Osteoblast (primary cell): ENCODE results near the gene OTOG. TPM values are rescaled to one million over a fixed set of nuclear protein-coding genes. Genes with fewer than 3 reads are reported as not detected.

Source experiments
- DNase-seq: peaks from one replicate; pipeline ENCODE4 v3.0.0; 2011; ENCODE audit warnings: low spot score, mixed read lengths; ENCODE audit not compliant: insufficient read length; ENCODE audit errors: missing footprints
- H2AFZ ChIP-seq: 2 replicates; pipeline ENCODE4 v1.6.0; 2011; ENCODE audit warnings: mild to moderate bottlenecking, low read length
- H3K27ac ChIP-seq: 2 replicates; pipeline ENCODE4 v1.5.1; 2011; ENCODE audit warnings: mild to moderate bottlenecking, low read depth, low read length, moderate library complexity
- H3K27me3 ChIP-seq: 2 replicates; pipeline ENCODE4 v1.6.0; 2012; ENCODE audit warnings: mild to moderate bottlenecking, control low read depth, inconsistent platforms, low read length, moderate library complexity; ENCODE audit not compliant: insufficient read depth
- H3K36me3 ChIP-seq: 2 replicates; pipeline ENCODE4 v1.5.1; 2011; ENCODE audit warnings: mild to moderate bottlenecking, low read length, control low read depth, moderate library complexity; ENCODE audit not compliant: insufficient read depth
- H3K4me1 ChIP-seq: 2 replicates; pipeline ENCODE4 v1.5.1; 2011; ENCODE audit warnings: mild to moderate bottlenecking, low read length, control low read depth, moderate library complexity; ENCODE audit not compliant: insufficient read depth
- H3K4me2 ChIP-seq: 2 replicates; pipeline ENCODE4 v1.6.0; 2011; ENCODE audit warnings: mild to moderate bottlenecking, low read length; ENCODE audit not compliant: insufficient read depth
- H3K4me3 ChIP-seq: fragments of 200-600 bp; sonication (generic); 3 replicates; pipeline ENCODE4 v1.5.1; 2012; ENCODE audit warnings: mild to moderate bottlenecking, low read length, inconsistent platforms; ENCODE audit not compliant: insufficient read depth
- H3K79me2 ChIP-seq: 2 replicates; pipeline ENCODE4 v1.6.0; 2012; ENCODE audit warnings: mild to moderate bottlenecking, low read length, control low read depth, inconsistent platforms; ENCODE audit not compliant: insufficient read depth
- H3K9me3 ChIP-seq: 2 replicates; pipeline ENCODE4 v1.5.1; 2011; ENCODE audit warnings: low read depth, low read length, control low read depth
- H4K20me1 ChIP-seq: 2 replicates; pipeline ENCODE4 v1.6.0; 2012; ENCODE audit warnings: mild to moderate bottlenecking, low read length, control low read depth; ENCODE audit not compliant: insufficient read depth
- total RNA-seq: library from RNA; depleted of rRNA; stranded (reverse); fragments of >200 nt; gene quantifications from 2 replicates; pipeline ENCODE4 v1.2.3, GENCODE V29; 2012
- TF ChIP-seq, protein P1 (sequence below): IDR thresholded peaks from 2 replicates; pipeline ENCODE4 v1.5.1; 2011; ENCODE audit warnings: mild to moderate bottlenecking, low read depth, low read length, moderate library complexity; ENCODE audit errors: extremely low read depth

The OTOG gene
- total RNA-seq, 1 donor, result not detected

DNA sequence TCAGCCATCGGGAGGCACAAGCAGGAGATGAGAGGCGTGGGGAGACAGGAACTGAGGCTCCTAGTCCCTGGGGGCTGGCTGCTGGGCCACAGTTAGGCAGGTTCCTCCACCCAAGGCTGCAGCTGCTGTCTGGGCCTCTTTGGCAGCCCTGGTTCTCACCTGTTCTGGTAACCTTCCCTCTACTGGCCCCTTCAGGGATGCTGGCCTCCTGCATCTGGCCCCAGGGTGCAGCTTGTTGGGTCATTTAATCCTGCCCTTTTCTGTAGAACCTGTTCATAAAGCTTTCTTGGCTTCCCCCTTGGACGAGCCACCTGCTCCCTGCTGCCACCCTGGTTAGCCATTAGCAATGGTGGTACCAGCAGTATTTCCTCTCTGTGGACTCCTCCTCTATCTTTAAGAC lies 8.3 kb upstream of the OTOG start:
- Histone ChIP-seq H3K4me3 (no peak overlapping the region), H2AFZ (no peak overlapping the region), H3K27ac (no peak overlapping the region), H3K4me2 (no peak overlapping the region), H3K27me3 (peaks cover 39% of the 10 kb centered on the region), H4K20me1 (no peaks in the 10 kb centered on the region), H3K36me3 (no peaks in the 10 kb centered on the region), H3K9me3 (no peaks in the 10 kb centered on the region), H3K4me1 (no peaks in the 10 kb centered on the region), H3K79me2 (no peaks in the 10 kb centered on the region)
- no peak for DNase-seq
- TF ChIP-seq, protein P1, sequence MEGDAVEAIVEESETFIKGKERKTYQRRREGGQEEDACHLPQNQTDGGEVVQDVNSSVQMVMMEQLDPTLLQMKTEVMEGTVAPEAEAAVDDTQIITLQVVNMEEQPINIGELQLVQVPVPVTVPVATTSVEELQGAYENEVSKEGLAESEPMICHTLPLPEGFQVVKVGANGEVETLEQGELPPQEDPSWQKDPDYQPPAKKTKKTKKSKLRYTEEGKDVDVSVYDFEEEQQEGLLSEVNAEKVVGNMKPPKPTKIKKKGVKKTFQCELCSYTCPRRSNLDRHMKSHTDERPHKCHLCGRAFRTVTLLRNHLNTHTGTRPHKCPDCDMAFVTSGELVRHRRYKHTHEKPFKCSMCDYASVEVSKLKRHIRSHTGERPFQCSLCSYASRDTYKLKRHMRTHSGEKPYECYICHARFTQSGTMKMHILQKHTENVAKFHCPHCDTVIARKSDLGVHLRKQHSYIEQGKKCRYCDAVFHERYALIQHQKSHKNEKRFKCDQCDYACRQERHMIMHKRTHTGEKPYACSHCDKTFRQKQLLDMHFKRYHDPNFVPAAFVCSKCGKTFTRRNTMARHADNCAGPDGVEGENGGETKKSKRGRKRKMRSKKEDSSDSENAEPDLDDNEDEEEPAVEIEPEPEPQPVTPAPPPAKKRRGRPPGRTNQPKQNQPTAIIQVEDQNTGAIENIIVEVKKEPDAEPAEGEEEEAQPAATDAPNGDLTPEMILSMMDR, result no peak

DNA sequence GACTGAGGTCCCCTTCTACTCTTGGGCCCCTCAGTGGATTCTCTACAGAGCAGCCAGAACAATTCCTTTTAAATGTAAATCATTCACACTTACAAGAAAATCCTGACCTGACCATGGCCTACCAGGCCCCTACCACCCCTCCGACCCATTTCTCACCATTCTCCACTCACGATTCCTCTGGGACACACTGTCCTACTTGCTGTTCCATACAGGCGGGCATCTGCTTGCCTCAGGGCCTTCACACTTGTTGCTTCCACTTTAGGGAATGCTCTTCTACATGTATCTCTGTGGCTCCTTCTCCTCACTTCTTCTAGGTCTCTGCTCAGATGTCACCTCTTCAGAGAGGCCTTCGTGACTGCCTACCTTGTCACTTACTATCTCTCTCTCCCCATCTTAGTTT lies 6.3 kb upstream of the OTOG start:
- no peaks in the 10 kb centered on the region for H3K79me2 ChIP-seq
- TF ChIP-seq, protein P1, result no peak
- no peak overlapping the region for H3K4me3 ChIP-seq
- H3K4me1 ChIP-seq, result no peaks in the 10 kb centered on the region
- H3K27ac ChIP-seq, result no peak overlapping the region
- H3K27me3 ChIP-seq, result peaks cover 41% of the 10 kb centered on the region
- no peak overlapping the region for H2AFZ ChIP-seq
- H3K9me3 ChIP-seq, result no peaks in the 10 kb centered on the region
- no peak overlapping the region for H3K4me2 ChIP-seq
- H4K20me1 ChIP-seq, result no peaks in the 10 kb centered on the region
- peak; percentile 62 for DNase-seq
- H3K36me3 ChIP-seq, result no peaks in the 10 kb centered on the region

DNA sequence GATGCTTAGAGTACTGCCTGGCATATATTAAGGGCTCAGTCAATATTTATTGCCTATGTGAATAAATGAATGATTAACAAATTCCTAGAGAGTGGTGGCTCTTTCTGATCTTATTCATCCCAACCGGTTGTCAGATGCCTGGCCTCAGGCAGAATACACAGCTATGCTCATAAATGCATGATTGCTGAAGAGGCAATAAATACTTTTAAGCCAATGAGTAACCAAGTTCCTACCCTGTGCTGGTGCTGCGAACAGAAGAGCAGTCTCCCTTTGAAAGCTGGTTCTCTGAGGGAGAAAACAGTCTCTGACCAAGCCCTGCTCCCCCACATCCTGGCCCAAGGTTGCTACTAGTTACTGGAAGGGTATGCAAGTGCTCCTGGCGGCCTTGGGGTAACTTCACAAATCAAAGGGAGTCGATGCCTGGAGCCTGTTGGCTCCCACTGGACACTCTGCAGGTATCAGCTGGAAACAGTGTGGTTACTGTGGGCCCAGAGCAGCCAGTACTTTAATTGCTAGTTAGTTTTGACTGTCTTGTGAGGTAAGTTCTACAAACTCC lies 5.7 kb upstream of the OTOG start:
- Histone ChIP-seq H2AFZ (no peak overlapping the region), H3K9me3 (no peaks in the 10 kb centered on the region), H3K27me3 (peaks cover 40% of the 10 kb centered on the region), H3K27ac (no peak overlapping the region), H3K79me2 (no peaks in the 10 kb centered on the region), H3K4me1 (no peaks in the 10 kb centered on the region), H3K4me2 (no peak overlapping the region), H3K4me3 (no peak overlapping the region), H4K20me1 (no peaks in the 10 kb centered on the region), H3K36me3 (no peaks in the 10 kb centered on the region)
- TF ChIP-seq, protein P1, result no peak
- DNase-seq, result no peak

DNA sequence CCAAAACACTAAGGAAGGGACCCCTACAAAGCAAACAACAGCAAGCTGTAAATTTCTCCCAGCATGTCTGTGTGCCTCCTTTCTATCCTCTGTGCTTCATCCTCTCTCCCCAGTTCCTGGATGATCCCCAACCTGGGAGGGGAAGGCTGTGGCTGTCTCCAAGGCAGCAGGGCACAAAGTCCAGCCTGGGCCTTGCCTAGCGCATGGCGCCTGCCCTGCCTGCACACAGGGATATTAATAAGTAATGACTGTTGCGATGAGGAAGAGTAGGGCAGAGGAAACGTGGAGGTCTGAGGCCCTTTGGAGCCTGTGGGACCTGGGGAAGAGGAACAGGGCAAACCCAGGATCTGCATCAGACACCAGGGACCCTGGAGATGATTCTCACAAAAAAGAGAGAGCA lies 4.8 kb upstream of the OTOG start:
- no peak overlapping the region for H3K4me2 ChIP-seq
- TF ChIP-seq, protein P1, result no peak
- no peak overlapping the region for H3K4me3 ChIP-seq
- no peaks in the 10 kb centered on the region for H3K4me1 ChIP-seq
- DNase-seq, result peak; percentile 67
- no peak overlapping the region for H2AFZ ChIP-seq
- H3K9me3 ChIP-seq, result no peaks in the 10 kb centered on the region
- H4K20me1 ChIP-seq, result no peaks in the 10 kb centered on the region
- H3K36me3 ChIP-seq, result no peaks in the 10 kb centered on the region
- no peak overlapping the region for H3K27ac ChIP-seq
- no peaks in the 10 kb centered on the region for H3K79me2 ChIP-seq
- peaks cover 37% of the 10 kb centered on the region for H3K27me3 ChIP-seq
